Measurements from ENCODE around the gene TAS1R1. TPM values are rescaled to one million over a fixed set of nuclear protein-coding genes. Genes with fewer than 3 reads are reported as not detected.

Gene TAS1R1
- polyA plus RNA-seq, 2 of the 4 experiments (the other 2 are of a cell fraction) = not detected

DNA sequence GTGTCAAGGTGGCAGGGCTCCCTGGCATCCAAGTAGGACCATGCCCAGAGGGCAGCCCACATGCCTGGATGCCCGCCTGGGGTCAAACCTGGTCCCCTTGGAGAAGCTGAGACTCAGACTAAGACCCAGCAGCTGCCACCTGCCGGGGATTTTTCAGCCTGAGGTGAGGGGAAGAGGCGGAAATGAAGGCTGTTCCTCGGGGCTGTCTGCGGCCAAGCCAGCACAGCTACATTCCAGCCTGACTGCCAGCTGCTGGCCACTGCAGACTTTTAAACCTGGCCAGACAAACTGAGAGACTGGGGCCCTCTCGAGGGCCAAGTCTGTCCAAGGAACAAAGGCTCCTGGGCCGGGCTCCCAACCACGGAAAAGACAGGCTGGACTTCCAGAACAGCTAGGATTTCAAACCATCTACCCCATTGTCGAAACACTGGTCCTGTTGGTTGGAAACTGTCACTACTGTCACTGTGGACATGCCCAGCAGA is 41.7 kb upstream of the TAS1R1 start:
- no peak for DNase-seq (ENCODE audit: low read depth in 1 of 2, low spot score in 1 of 2)
- Histone ChIP-seq H3K27ac (no peak overlapping the region), H3K9me3 (no peaks in the 10 kb centered on the region), H3K4me2 (no peak overlapping the region), H3K4me1 (no peaks in the 10 kb centered on the region), H3K4me3 (no peak overlapping the region)
- ChIA-PET POLR2A (no interaction called here), CTCF (interaction anchor here (1.1 to 3.9 kb wide), 5 partner anchors 10 to 133 kb away, joined by 3 to 12 read pairs (median 6); no protein-coding TSS in a partner anchor)
- FAIRE-seq = no peak
- TF ChIP-seq, protein P1, sequence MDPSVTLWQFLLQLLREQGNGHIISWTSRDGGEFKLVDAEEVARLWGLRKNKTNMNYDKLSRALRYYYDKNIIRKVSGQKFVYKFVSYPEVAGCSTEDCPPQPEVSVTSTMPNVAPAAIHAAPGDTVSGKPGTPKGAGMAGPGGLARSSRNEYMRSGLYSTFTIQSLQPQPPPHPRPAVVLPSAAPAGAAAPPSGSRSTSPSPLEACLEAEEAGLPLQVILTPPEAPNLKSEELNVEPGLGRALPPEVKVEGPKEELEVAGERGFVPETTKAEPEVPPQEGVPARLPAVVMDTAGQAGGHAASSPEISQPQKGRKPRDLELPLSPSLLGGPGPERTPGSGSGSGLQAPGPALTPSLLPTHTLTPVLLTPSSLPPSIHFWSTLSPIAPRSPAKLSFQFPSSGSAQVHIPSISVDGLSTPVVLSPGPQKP (IDR thresholded peaks at IDR 0.05; ENCODE audit: low read depth, low read length) = no peak
- no peak for TF ChIP-seq FOSL2 (IDR thresholded peaks at IDR 0.05)
- no peak for TF ChIP-seq FOSL2 (CRISPR knock-in tag; IDR thresholded peaks at IDR 0.05)
- TF ChIP-seq CBX8 (IDR thresholded peaks at IDR 0.05) = no peak
- no peak for TF ChIP-seq GATA3 (IDR thresholded peaks at IDR 0.05; ENCODE audit: borderline replicate concordance)
- TF ChIP-seq BHLHE40 (IDR thresholded peaks at IDR 0.05; ENCODE audit: low read depth, low read length) = no peak
- TF ChIP-seq NR3C1 (IDR thresholded peaks at IDR 0.05) = no peak
- no peak for TF ChIP-seq MAZ (IDR thresholded peaks at IDR 0.05; ENCODE audit: borderline replicate concordance, low read depth, low read length)
- TF ChIP-seq ESRRA (IDR thresholded peaks at IDR 0.05; ENCODE audit: borderline replicate concordance, low read length) = no peak
- no peak for TF ChIP-seq RCOR1 (IDR thresholded peaks at IDR 0.05; ENCODE audit: low read depth, low read length)
- TF ChIP-seq, protein P2, sequence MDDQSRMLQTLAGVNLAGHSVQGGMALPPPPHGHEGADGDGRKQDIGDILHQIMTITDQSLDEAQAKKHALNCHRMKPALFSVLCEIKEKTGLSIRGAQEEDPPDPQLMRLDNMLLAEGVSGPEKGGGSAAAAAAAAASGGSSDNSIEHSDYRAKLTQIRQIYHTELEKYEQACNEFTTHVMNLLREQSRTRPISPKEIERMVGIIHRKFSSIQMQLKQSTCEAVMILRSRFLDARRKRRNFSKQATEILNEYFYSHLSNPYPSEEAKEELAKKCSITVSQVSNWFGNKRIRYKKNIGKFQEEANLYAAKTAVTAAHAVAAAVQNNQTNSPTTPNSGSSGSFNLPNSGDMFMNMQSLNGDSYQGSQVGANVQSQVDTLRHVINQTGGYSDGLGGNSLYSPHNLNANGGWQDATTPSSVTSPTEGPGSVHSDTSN (IDR thresholded peaks at IDR 0.05) = no peak
- TF ChIP-seq JUNB (IDR thresholded peaks at IDR 0.05) = no peak
- TF ChIP-seq, protein P3, sequence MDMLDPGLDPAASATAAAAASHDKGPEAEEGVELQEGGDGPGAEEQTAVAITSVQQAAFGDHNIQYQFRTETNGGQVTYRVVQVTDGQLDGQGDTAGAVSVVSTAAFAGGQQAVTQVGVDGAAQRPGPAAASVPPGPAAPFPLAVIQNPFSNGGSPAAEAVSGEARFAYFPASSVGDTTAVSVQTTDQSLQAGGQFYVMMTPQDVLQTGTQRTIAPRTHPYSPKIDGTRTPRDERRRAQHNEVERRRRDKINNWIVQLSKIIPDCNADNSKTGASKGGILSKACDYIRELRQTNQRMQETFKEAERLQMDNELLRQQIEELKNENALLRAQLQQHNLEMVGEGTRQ (IDR thresholded peaks at IDR 0.05) = no peak
- TF ChIP-seq, protein P4, sequence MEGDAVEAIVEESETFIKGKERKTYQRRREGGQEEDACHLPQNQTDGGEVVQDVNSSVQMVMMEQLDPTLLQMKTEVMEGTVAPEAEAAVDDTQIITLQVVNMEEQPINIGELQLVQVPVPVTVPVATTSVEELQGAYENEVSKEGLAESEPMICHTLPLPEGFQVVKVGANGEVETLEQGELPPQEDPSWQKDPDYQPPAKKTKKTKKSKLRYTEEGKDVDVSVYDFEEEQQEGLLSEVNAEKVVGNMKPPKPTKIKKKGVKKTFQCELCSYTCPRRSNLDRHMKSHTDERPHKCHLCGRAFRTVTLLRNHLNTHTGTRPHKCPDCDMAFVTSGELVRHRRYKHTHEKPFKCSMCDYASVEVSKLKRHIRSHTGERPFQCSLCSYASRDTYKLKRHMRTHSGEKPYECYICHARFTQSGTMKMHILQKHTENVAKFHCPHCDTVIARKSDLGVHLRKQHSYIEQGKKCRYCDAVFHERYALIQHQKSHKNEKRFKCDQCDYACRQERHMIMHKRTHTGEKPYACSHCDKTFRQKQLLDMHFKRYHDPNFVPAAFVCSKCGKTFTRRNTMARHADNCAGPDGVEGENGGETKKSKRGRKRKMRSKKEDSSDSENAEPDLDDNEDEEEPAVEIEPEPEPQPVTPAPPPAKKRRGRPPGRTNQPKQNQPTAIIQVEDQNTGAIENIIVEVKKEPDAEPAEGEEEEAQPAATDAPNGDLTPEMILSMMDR (IDR thresholded peaks at IDR 0.05) = no peak
- TF ChIP-seq, protein P5, sequence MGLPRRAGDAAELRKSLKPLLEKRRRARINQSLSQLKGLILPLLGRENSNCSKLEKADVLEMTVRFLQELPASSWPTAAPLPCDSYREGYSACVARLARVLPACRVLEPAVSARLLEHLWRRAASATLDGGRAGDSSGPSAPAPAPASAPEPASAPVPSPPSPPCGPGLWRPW (IDR thresholded peaks at IDR 0.05) = no peak
- TF ChIP-seq TFCP2L1 (CRISPR knock-in tag; IDR thresholded peaks at IDR 0.05) = no peak
- no peak for TF ChIP-seq HDAC2 (IDR thresholded peaks at IDR 0.05)
- 46% methylated on average over 3 of the region's 9 CpGs for WGBS (ENCODE audit: missing lambda C conversion rate)
- no peak for ATAC-seq

DNA sequence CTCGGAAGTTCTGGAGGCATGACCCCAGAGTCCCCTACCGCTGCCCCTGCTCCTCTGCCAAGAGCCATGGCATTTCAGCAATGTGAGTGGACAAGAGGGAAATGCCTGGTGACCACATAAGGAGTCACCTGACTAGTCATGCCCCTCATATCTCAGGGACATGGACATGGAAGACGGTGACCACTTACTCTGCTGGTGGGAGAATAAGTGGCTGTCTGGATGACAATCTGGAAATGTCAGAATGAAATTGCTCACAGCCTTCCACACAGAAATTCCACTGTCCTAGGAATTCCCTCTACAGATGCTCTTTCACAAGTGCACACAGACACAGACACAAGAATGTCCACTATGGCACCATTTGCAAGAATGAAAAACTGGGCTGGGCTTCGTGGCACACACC is 39.3 kb upstream of the TAS1R1 start:
- Histone ChIP-seq H3K4me3 (no peak overlapping the region), H3K9me3 (no peaks in the 10 kb centered on the region), H3K4me2 (no peak overlapping the region), H3K27ac (no peak overlapping the region), H3K4me1 (no peaks in the 10 kb centered on the region)
- ChIA-PET CTCF (no interaction called here), POLR2A (no interaction called here)
- no peak for ATAC-seq
- no peak for DNase-seq (ENCODE audit: low read depth in 1 of 2, low spot score in 1 of 2)
- TF ChIP-seq HOXA7 (CRISPR knock-in tag; IDR thresholded peaks at IDR 0.05) (no peak), KDM1A (IDR thresholded peaks at IDR 0.05; ENCODE audit: low read depth) (no peak), FOXS1 (CRISPR knock-in tag; IDR thresholded peaks at IDR 0.05) (no peak), KDM5A (IDR thresholded peaks at IDR 0.05) (no peak), EHMT2 (IDR thresholded peaks at IDR 0.05; ENCODE audit: low read depth) (no peak), FOSL2 (IDR thresholded peaks at IDR 0.05) (no peak), FOSL2 (CRISPR knock-in tag; IDR thresholded peaks at IDR 0.05) (no peak)
- TF ChIP-seq, protein P6, sequence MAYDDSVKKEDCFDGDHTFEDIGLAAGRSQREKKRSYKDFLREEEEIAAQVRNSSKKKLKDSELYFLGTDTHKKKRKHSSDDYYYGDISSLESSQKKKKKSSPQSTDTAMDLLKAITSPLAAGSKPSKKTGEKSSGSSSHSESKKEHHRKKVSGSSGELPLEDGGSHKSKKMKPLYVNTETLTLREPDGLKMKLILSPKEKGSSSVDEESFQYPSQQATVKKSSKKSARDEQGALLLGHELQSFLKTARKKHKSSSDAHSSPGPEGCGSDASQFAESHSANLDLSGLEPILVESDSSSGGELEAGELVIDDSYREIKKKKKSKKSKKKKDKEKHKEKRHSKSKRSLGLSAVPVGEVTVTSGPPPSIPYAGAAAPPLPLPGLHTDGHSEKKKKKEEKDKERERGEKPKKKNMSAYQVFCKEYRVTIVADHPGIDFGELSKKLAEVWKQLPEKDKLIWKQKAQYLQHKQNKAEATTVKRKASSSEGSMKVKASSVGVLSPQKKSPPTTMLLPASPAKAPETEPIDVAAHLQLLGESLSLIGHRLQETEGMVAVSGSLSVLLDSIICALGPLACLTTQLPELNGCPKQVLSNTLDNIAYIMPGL (CRISPR knock-in tag; IDR thresholded peaks at IDR 0.05; ENCODE audit: borderline replicate concordance) = no peak
- TF ChIP-seq, protein P5 (IDR thresholded peaks at IDR 0.05) = no peak
- 65% methylated on average over 4 of the region's 4 CpGs for WGBS (ENCODE audit: missing lambda C conversion rate)
- no peak for FAIRE-seq

All from A549 (cell line).